ENCODE results near the gene RNF17.

- TF ChIP-seq EZH2phosphoT487 (IDR thresholded peaks at IDR 0.05; ENCODE audit: low read length) (no peak), CTCF (IDR thresholded peaks at IDR 0.05; ENCODE audit: low read length) (no peak), EZH2 (optimal IDR thresholded peaks at IDR 0.05; ENCODE audit: low read depth, low read length) (no peak)
Observed at GRCh38 chr13:24748061-24748400, 15.9 kb upstream of the RNF17 start.

Data from MM.1S (cell line).